SIG-M5 (cell line): ENCODE measurements around the gene CHFR.
"Not testable (repeated sequence)": the region's sequence is repeated elsewhere in the genome, so short reads cannot be mapped to it uniquely, and the experiment has no call there.

Experiments
- DNase-seq: peaks from one replicate; lab custom pipeline; 2025; lab: John Stamatoyannopoulos, UW

CHFR gene

GRCh38 chr12:132840536-132840935 is 46.9 kb downstream of the CHFR start:
- DNase-seq: no peak

DNA sequence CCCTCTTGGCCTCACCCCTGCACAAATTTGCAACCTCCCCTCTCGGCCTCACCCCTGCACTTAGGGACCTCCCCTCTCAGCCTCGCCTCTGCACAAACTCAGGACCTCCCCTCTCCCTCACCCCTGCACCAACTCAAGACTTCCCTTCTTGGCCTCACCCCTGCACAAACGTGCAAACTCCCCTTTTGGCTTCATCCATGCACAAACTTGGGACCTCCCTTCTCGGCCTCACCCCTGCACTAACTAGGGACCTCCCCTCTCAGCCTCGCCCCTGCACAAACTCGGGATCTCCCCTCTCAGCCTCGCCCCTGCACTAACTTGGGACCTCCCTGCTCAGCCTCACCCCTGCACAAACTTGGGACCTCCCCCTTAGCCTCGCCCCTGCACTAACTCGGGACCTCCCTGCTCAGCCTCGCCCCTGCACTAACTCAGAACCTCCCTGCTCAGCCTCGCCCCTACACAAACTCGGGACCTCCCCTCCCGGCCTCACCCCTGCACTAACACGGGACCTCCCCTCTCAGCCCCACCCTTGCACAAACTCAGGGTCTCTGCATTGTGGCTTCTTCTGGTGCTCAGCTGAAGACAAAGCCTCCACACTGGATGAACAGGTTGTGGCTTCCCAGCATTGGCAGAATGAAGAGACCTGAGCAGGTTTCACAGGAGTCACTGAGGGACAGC is 47.7 kb downstream of the CHFR start:
- DNase-seq: no peak

DNA sequence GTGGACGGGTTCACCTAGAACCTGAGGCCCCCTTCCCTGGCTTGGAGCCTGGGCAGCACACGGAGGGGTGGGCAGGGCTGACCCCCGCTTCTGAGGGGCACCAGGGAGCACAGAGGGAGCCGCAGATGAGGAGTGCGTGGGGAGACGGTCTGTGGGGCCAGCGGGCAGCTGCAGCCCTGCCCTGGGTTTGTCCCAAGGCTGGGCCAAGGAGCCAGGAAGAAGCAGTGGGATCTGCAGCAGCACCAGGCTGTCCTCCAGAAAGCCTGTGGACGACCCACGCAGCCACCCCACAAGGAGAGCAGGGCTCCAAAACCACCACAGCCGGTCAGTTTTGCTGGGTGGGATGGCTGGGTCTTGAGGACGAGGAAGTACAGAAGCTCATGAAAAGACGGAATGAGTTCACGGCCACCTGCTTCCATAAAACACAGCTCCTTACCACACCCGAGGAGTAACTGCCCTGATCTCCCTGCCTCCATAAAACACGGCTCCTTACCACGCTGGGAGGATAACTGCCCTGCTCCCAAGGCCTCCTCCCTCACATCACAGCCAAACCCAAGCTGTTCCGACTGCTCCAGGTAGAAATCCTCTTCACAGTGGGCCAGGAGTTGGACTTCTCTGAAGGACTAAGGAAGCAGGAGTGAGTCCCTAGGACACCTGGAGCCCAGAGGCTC is 48.9 kb downstream of the CHFR start:
- DNase-seq: no peak

DNA sequence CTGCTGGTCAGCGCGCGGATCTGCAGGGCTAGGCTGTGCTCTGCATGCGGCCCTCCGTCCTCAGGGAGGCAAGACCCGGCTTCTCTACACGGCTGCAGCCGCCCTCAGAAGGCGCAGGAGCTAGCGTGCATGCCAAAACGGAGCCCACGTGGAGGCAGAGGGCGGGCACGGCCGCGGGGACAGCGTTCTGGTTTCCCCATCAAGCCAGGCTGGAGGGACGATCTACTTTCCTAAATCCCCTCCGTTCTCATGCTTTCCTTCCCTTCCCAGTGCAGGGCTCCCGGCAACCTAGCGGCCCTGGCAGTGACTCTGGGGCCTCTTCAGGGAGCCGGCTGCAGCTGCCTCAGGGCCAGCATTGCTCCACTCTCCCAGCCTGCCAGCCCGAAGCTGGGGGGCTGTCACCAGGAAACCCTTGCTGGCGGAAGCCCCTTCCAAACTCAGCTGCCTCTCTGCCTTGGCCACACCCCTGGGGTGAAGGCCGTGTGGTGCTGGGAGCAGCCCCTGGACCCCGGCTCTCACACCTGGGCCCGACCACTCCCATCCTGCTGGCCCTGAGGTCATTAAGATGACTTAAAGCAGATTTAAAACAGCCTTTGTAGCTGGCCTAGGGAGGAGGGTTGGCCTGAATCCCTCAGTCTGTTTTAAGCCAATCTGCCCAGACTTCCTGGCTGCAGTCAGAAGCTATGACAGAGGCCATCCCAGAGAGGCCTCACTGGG is 49.6 kb downstream of the CHFR start:
- DNase-seq: no peak

DNA sequence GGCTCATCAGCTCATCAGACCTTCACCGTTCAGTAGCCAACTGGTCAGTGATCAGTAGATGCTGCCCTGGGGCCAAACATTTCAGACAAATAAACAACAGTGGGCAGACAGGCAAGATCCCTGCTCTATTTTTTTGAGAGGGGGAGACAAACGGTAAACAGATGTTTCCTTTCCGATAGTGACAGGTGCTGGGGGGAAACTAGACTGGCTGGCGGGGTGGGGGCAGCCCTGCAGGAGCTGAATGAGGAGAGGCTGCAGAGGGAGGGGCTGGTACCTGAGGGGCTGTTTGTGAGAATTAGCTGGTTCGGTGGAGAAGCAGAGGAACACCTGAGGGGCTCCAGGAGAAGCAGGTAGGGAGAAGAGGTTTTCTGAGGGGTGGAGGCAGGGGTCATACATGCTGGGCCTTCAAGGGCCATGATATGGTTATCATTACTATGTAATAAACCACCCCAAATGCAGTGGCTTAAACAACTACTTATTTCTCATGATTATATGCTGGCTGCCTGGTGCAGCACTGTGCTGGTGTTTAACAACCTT is 50.5 kb downstream of the CHFR start:
- DNase-seq: no peak

DNA sequence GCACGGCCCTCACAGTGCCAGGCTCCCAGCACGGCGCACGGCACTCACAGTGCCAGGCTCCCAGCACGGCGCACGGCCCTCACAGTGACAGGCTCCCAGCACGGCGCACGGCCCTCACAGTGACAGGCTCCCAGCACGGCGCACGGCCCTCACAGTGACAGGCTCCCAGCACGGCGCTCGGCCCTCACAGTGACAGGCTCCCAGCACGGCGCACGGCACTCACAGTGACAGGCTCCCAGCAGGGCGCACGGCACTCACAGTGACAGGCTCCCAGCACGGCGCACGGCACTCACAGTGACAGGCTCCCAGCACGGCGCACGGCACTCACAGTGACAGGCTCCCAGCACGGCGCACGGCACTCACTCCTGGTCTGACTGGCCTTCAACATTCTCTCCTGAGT is 51.2 kb downstream of the CHFR start:
- DNase-seq: not testable (repeated sequence)

DNA sequence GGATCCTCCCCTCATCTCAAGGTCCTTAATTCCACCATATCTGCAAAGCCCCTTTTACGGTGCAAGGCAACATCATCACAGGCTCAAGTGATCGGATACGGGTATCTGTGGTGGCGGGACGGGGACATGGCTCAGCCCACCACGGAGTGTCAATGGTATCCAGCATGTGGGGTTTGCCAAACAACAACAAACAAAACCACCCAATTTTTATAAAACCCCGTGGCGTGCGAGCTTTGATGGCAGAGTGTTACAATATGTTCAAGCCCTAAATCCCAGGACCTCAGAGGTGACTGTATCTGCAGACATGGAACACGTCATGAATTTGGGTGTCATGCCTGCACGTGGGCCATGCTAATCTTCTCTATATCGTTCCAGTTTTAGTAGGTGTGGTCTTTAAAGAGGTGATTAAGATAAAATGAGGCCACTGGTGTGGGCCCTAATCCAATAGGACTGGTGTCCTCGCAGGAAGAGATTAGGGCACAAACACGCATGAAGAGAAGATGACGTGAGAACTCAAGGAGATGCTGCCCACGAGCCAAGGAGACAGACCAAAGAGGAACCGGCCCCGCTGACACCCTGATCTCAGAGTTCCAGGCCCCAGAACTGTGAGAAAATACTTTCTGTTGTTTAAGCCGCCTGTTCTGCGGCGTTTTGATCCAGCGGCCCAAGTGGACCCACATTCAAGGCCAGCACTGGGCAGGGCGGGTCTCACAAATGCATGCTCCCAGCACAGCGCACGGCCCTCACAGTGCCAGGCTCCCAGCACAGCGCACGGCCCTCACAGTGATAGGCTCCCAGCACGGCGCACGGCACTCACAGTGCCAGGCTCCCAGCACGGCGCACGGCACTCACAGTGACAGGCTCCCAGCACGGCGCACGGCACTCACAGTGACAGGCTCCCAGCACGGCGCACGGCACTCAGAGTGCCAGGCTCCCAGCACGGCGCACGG is 52.1 kb downstream of the CHFR start:
- no peak for DNase-seq

- no peak for DNase-seq
Observed at GRCh38 chr12:132834181-132834711, 53.2 kb downstream of the CHFR start.

GRCh38 chr12:132833341-132833740 is 54.1 kb downstream of the CHFR start:
- no peak for DNase-seq

DNA sequence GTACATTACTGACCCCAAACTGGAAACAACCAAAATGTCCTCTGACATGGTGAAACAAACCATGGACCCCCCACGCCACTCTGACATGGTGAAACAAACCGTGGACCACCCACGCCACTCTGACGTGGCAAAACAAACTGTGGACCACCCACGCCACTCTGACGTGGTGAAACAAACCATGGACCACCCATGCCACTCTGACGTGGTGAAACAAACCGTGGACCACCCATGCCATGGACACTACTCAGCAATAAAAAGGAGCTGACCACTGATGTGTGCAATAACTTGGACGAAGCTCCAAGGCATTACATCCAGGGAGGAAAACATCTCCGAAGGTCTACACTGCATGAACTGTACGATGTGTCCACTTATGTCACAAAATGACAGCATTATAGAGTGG is 55.6 kb downstream of the CHFR start:
- no peak for DNase-seq

DNA sequence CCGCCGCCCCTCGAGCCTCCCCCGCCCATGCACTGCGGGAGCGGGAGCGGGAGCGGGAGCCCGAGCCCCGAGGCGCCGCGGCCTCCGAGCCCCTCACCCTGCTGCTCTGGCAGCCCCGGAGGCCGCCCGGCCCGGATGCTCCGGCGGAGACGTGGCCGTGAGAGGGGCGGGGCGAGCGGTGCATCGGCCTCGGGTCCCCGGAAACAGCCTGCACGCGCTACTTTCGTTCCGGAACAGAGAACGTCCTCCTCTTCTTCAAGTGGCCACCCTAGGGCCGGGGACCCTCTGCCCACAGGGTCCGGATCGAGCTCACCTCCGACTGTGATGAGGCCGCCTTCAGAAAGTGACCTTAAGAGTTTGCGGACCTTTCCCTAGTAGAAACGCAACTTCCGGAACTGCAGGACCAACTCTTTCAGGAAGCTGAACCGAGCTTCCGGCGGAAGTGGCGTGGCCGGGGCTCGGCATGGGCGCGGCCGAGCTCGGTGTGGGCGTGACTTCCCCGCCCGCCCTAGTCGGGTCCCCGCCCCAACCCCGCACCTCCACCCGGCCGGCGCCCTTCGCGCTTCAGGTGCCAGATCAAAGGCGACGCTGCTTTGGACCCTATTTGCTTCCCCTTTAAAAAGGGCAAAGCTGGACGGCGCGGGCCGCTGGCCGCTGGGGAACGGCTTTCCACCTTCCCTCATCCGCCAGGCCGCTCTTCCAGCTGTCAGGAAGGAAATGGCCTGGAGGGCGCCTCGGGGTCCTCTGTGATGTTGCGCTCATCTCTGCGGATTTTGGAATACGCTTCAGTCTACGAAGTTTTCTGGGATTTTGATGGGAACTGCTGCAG is 58.5 kb downstream of the CHFR start, which contains the start of gene GOLGA3:
Gene GOLGA3, minus strand, starts transcription at position 164 of the 829 bp plus-strand sequence. CDS start 6,741 bp downstream, outside the sequence.
- DNase-seq: peak; percentile 40

GRCh38 chr12:132827763-132828703 is 59.4 kb downstream of the CHFR start:
- no peak for DNase-seq

- no peak for DNase-seq
Observed at GRCh38 chr12:132825861-132826260, 61.5 kb downstream of the CHFR start.

GRCh38 chr12:132825089-132825488 is 62.3 kb downstream of the CHFR start:
- no peak for DNase-seq

- DNase-seq: no peak
Observed at GRCh38 chr12:132824053-132824452, 63.4 kb downstream of the CHFR start.

DNA sequence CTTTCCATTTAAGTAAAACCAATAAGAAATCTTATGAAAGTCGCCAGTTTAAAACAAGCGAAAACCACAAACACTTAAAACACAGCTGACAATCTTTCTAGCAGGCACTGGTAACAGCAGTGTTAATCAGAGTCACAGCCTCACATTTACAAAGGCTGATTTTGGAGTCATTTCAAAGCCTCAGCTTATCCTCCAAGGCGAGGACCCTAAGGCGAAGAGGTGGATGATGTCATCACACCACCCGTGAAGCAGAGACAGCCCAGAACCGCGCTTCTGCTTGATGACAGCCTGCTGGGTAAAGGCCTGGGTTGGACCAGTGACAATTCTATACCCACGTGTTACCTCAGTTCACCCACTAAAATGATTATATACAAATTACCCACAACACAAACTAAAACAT is 68.8 kb downstream of the CHFR start:
- DNase-seq: no peak

- DNase-seq: no peak
Observed at GRCh38 chr12:132814232-132814631, 73.2 kb downstream of the CHFR start.

DNA sequence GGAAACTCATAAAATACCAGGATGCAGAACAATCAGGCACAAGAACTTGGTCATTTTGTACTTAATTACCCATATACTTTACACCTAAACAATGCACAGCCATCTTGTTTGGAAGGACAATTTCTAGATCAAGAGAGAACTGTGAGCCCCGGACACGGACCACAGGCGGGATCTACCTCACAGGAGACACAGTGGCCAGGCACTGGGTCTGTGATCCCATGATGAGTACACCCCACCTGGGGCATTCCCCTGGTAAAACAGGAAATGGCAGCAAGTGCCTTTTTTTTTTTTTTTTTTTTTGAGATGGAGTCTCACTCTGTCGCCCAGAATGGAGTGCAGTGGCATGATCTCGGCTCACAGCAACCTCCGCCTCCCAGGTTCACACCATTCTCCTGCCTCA is 74.0 kb downstream of the CHFR start:
- DNase-seq: no peak

DNA sequence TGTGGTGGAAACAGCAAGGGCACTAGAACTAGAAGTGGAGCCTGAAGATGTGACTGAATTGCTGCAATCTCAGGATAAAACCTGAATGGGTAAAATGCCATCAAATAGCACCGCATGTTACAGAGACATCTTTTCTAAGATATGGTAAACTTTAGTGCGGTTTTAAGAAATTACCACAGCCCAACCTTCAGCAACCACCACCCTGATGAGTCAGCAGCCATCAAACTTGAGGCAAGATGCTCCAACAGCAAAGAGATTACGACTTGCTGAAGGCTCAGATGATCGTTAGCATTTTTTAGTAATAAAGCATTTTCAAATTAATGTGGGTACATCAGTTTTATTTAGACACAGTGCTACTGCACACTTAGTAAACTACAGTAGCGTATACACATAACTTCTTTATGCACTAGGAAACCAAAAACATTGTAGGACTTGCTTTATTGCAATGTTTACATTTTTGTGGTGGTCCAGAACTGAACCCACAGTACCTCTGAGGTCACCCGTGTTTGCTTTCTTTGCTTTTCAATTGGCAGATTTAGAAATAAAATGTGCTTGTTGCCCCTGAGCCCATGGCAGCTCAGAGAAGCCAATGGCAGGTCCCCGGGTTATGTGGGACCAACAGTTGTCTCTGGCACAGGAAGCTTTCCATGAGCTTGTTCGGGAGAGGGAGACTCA is 74.6 kb downstream of the CHFR start:
- DNase-seq: no peak
